ENCODE results near the gene KCNF1.
A peak's percentile ranks its signal among the peaks of the same experiment; 100 is the strongest.

The KCNF1 gene

DNA sequence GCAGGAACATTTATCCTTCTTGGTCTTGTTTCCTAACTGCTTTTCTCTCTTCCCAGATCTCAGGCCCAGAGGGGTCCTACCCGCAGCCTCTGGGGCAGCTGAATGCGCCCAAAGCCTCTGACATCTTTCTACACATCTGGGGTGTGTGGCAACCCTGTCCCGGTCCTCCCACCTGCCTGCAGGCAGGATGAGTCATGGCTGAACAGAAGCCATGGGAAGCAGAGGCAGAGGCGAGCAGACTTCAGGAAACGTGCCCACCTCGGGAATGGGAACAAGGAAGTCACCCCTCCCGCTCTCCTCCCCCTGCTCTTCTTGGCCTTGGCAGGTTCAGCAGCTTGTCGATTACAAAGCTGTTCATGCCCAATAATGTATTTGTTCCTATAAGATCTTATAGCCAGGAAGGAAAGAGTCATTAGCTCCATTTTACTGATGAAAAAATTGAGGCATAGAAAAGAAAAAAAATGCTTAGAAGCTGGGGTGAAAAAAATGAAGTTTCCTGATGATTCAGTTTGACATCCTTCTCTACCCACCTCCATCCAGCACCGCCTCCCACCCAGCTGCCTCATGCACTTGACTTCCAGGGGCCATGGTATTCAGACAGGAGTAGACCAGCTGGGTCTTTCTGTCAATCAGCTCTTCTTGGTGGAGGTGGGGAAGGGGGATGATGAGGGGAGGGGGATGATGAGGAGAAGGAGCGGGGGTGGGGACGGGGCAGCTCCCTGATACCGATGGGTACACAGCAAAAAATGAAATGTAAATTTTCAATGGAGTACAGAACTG, 10.4 kb upstream of the KCNF1 start:
- DNase-seq (ENCODE audit: low read depth, low spot score) = peak; percentile 31
- H3K27ac ChIP-seq = peak overlapping the region; percentile 23

DNA sequence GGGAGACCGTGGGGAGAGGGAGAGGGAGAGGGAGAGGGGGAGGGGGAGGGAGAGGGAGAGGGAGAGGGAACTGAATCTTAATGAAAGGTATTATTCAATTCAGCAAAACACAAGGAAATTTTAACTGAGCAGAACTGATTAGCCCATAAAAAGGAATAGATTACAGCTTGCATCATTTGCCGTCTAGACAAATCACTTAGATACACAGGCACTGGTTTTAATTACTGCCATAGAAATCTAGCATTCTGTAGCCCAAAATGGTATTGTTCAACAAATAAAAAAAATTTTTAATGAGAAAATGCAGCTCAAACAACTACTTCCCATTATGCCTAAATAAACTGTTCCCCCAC, 7.9 kb upstream of the KCNF1 start:
- no peak overlapping the region for H3K27ac ChIP-seq
- no peak for DNase-seq (ENCODE audit: low read depth, low spot score)

DNA sequence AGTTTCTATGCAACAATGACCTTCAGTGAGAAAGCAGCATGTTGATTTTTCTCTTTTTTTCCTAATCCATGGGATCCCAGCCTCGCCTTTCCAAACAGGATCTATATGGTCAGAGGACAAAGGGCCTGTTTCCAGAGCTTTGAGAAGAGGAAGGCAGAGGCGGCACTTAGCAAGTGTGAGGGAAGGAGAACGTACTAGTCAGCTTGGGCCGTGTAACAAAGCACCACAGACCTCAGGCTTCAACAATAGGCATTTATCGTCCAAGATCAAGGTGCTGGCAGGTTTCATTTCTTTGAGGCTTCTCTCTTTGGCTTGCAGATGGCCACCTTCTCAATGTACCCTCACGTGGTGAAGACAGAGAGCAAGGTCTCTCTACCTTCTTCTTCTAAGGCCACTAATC, 7.3 kb upstream of the KCNF1 start:
- no peak for DNase-seq (ENCODE audit: low read depth, low spot score)
- H3K27ac ChIP-seq = no peak overlapping the region

DNA sequence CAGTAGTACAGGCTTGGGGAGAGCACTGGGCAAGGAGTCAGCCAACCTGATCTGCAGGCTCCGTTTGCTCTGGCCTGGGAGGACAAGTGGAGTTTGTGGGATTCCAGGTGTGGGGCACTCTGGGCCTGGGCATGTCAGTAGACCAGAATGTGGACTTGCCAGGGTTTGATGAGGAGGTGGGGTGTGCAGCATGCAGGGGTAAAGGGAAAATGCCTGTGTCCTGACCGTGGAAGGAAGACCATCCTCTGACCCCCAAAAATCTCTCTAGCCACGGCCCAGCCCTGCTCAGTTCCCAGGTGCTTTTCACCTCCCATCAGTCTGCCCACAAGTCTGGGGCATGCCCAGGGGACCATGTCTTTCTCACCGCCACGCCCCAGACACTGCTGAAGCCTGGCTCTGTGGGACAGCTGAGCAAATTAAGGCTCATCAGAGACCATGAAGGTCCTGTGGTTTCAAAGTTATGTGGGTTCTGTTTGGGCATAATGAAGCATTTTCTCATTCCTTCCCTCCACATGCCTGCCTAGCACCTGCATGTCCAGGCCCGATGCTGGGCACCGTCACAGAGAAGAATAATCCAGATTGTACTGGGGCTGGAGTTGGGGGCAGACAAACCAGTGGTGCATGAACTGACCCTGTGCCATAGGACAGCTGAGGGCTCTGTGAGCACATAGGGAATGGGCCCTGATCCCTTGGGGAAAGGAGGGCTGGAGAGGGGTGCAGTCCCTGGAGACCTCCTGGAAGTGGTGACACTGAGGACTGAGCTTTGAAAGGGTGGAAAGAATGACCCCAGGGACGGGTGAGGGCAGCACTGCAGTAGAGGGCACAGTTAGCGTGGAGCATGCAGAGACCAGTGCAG, 6.5 kb upstream of the KCNF1 start:
- peak overlapping the region; percentile 29 for H3K27ac ChIP-seq
- no peak for DNase-seq (ENCODE audit: low read depth, low spot score)

DNA sequence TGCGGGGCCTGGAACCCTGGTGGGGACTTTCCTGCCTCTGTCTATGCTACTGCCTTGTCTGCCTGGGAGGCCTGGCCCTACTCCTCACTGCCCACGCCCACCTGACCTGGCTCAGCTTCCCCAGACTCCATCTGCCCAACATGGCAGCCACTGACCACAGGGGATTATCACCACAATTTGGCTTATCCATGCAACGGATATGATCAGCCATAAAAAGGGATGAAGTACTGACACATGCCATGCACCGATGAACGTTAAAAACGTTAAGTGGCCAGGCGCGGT, 5.9 kb upstream of the KCNF1 start:
- no peak for DNase-seq (ENCODE audit: low read depth, low spot score)
- H3K27ac ChIP-seq = no peak overlapping the region

DNA sequence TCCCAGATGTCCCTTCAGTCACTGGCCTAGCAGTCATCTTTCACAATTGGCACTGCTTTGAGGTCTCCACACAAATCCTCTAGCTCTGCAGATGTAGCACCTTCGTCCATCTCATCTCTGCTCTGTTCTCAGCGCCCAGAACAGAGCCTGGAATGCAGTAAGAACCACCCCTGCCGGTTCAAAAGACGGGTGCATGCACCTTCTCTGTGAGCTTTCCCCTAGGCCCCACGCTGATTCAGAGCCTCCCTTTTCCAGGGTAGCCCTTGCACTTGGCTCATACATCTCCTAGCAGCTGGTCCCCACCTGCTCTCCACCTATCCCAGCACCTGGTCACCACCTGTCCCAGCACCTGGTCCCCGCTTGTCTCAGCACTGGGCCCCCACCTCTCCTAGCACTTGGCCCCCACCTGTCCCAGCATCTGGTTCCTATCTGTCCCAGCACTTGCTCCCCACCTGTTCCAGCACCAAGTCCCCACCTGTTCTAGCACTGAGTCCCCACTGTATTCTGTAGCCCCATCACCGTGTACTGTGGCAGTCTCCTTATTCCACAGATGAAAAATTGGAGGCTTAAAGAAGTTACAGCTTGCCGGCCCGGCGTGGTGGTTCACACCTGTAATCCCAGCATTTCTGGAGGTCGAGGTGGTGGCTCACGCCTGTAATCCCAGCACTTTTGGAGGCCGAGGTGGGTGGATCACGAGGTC, 4.7 kb upstream of the KCNF1 start:
- no peak overlapping the region for H3K27ac ChIP-seq
- no peak for DNase-seq (ENCODE audit: low read depth, low spot score)

DNA sequence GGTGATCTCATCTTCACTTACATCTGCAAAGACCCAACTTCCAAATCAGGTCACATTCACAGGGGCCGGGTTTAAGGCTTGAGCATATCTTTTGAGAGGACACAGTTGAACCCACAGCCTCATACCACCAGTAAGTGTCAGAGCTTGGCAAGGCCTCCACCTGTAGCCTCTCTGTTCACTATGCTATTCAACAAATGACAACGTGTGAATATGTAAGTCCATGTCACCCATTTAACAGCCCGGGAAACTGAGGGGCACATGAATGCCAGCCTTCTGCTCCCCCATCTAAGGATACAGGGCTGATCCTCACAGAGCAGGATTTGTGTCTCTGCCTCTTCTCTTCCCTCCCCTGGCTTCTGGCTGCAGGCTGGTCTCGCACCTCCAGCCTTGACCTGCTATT, 3.5 kb upstream of the KCNF1 start:
- DNase-seq (ENCODE audit: low read depth, low spot score) = no peak
- no peak overlapping the region for H3K27ac ChIP-seq

DNA sequence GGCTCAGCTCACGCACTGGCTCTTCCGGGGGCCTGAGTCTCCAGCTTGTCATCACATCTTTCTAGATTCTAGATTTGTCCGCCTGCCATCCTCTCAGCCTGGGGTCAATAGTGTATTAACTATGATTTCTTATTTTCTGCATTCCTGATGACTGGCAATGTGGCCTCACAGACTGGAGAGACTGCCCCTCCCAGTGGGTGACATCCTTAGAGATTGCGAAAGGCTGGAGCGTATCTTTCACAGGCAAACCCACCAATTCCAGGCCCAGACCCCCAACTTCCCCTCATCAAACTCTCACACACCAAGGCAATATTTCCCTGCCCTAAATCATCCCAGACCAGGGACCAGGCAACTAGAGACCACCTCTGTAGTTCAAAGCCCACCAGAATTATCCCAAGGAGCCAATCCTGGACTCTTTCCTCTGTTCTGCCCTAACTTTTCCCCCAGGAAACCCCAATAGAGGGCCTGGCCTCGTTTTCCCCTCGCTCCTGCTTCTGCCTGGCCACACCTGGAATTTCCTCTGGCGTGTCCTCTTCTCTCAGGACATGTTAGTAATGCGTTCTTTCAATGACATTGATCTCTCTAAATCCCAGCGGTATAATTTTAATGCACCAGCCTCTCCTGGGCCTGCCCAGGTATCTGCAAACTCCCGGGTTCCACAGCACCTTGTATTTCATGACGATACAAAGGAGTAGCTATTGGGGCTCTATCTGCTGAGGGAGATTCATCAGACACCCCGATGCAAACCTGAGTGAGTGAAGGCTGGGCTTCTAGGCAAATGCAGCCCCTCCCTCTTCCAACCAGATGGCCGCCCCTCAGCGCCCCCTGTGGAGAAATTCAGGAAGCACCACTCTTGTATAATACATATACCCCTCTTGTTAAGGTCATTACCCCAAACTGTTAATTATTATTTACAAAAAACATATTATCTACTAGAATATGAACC, 2.4 kb upstream of the KCNF1 start:
- H3K27ac ChIP-seq = no peak overlapping the region
- DNase-seq (ENCODE audit: low read depth, low spot score) = no peak

DNA sequence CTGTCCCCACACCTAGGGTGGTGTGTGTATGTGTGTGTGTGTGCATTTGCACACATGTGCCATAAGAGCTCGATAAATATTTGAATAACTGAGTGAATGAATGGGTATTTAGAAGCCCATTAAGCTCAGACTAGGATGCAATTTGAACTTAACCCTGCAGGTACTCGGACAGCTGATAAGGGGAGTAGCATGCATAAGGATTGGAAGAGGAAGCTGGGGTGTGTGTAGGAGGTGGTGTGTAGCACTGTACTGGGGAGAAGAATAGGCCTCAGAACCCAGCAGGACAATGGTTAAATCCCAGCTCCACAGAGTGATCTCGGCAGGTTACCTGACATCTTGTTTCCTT, 1.8 kb upstream of the KCNF1 start:
- no peak for DNase-seq (ENCODE audit: low read depth, low spot score)
- no peak overlapping the region for H3K27ac ChIP-seq

DNA sequence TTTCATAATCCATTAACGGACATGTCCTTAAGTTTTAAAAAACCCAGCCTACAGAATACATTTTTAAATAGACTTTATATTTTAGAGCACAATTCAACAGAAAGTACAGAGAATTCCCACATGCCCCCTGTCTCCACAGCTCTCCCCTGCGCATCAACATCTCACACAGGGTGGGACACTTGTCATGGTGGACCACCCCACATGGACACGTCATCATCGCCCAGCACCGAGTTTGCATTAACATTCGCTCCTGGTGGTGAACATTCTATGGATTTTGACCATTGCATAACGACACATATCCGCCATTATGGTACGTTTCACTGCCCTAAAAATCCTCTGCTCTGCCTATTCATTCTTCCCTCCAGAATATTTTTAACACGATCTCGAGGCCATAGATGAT, 1.1 kb upstream of the KCNF1 start:
- no peak overlapping the region for H3K27ac ChIP-seq
- no peak for DNase-seq (ENCODE audit: low read depth, low spot score)

DNA sequence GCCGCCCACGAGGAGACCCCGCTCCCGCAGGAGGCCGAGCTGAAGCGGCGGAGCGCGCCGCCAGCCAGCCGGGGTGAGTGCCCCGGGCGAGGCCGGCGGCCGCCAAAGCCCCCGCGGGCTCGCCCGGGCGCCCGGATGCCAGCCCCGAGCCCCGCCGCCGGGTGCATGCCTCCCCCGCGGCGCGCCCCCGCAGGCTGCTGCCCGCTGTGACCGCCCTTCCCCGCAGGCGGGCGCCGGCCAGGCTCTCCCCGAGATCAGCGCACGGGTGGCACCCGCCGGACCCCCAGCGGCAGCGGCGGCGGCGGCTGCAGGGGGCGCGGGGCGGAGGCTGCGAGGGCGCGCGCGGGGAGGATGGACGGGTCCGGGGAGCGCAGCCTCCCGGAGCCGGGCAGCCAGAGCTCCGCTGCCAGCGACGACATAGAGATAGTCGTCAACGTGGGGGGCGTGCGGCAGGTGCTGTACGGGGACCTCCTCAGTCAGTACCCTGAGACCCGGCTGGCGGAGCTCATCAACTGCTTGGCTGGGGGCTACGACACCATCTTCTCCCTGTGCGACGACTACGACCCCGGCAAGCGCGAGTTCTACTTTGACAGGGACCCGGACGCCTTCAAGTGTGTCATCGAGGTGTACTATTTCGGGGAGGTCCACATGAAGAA, 470 bp downstream of the KCNF1 start:
- H3K27ac ChIP-seq = no peak overlapping the region
- DNase-seq (ENCODE audit: low read depth, low spot score) = no peak

DNA sequence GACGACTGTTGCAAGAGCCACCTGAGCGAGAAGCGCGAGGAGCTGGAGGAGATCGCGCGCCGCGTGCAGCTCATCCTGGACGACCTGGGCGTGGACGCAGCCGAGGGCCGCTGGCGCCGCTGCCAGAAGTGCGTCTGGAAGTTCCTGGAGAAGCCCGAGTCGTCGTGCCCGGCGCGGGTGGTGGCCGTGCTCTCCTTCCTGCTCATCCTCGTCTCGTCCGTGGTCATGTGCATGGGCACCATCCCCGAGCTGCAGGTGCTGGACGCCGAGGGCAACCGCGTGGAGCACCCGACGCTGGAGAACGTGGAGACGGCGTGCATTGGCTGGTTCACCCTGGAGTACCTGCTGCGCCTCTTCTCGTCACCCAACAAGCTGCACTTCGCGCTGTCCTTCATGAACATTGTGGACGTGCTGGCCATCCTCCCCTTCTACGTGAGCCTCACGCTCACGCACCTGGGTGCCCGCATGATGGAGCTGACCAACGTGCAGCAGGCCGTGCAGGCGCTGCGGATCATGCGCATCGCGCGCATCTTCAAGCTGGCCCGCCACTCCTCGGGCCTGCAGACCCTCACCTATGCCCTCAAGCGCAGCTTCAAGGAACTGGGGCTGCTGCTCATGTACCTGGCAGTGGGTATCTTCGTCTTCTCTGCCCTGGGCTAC, 1.2 kb downstream of the KCNF1 start:
- no peak overlapping the region for H3K27ac ChIP-seq
- no peak for DNase-seq (ENCODE audit: low read depth, low spot score)

DNA sequence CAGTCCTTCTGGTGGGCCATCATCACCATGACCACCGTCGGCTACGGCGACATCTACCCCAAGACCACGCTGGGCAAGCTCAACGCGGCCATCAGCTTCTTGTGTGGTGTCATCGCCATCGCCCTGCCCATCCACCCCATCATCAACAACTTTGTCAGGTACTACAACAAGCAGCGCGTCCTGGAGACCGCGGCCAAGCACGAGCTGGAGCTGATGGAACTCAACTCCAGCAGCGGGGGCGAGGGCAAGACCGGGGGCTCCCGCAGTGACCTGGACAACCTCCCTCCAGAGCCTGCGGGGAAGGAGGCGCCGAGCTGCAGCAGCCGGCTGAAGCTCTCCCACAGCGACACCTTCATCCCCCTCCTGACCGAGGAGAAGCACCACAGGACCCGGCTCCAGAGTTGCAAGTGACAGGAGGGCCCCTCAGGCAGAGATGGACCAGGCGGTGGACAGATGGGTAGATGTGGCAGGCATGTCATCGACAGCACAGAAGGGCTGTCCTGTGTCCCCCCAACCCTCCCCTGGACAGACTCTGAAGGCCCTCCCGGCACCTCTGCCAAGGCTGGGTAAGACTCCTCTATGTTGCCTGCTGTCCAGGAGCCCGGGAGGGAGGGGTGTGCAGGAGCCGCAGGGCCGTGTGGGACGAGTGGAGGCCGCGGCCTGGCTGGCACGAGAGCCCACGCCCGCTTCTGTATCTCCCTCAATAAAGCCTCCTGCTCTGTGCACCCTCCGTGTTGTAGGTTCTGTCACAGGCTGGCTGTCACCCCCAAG, 2.0 kb downstream of the KCNF1 start:
- H3K27ac ChIP-seq = no peak overlapping the region
- DNase-seq (ENCODE audit: low read depth, low spot score) = no peak

DNA sequence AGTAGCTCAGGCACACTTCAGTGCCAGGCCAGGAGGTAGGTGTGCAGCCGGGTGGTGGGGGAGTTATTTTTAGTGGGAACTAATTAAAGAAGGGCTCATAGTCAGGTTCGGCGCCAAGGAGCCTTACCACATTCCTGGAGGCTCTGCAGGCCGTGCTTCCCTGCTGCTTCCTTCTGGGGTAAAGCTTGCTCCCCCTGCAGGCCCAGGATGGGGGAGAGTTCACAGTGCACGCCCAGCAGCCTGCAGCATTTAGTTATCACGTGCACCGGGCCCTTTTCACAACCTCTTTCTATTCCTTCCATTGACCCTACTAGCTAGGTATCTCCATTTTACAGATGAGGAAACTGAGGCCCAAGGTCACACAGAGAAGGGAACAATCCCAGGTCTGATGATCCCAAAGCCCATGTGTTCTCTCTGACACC, 2.5 kb downstream of the KCNF1 start:
- no peak for DNase-seq (ENCODE audit: low read depth, low spot score)
- H3K27ac ChIP-seq = no peak overlapping the region

DNA sequence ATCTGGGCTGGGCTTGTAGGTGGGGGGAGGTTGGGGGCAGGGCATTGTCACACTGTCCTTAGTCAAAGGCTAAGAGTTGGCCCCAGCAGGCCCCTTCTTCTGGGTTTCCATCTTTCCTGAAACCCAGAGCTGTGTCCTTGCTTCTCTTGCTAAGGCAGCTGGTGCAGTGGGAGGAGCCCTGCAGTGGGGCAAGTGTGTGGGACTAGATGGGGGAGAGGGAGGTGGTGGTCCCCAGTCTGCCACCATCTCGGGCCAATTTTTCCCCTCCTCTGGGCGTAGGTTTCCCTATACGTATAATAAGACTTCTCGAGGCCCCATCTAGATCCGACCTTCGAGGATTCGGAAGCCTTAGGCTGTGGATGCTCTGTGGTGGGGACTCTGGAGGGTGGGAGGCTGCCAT, 3.5 kb downstream of the KCNF1 start:
- no peak for DNase-seq (ENCODE audit: low read depth, low spot score)
- no peak overlapping the region for H3K27ac ChIP-seq

DNA sequence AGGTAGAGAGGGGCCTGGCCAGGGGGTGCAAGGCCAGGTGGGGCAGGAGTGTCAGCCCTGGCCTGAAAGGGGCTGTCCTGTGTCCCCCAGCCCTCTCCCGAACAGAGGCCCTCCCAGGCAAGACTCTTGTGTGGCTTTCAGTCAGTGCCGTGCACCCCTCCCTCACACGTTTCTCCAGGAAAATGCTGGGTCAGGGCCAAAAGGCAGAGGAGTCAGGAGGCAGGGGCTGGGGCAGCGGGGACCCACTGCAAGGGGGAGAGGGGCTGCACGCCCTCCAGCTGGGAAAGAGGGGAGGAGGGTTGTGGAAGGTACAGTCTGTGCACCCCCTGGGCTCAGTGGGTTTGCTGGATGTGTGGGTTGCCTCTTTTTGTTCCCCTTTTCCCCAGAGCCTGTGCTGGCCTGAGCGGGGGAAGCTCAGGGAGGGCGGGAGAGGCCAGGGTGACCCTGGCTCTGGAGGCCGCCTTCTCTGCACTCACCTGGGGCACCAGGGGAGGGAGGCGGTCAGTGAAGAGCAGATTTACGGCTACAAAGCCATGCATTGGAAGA, 4.1 kb downstream of the KCNF1 start:
- H3K27ac ChIP-seq = no peak overlapping the region
- no peak for DNase-seq (ENCODE audit: low read depth, low spot score)

DNA sequence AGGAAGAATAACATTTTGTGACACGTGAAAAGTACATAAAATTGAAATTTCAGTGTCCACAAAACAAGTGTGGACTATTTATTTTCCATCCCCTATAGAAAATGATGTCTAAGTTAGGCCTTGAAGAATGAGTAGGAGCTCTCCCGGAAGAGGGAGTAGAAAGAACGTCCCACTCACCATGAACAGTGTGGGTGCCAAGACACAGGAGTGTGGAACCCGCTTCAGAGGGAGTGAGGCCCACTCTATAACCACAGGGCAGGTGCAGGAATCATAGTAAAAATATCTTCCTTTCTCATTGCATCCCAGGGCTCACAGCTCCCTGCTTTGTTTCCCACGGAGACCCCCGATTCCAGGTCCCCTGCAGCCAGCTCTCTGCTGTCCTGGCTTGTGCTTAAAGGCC, 5.2 kb downstream of the KCNF1 start:
- DNase-seq (ENCODE audit: low read depth, low spot score) = no peak
- no peak overlapping the region for H3K27ac ChIP-seq

DNA sequence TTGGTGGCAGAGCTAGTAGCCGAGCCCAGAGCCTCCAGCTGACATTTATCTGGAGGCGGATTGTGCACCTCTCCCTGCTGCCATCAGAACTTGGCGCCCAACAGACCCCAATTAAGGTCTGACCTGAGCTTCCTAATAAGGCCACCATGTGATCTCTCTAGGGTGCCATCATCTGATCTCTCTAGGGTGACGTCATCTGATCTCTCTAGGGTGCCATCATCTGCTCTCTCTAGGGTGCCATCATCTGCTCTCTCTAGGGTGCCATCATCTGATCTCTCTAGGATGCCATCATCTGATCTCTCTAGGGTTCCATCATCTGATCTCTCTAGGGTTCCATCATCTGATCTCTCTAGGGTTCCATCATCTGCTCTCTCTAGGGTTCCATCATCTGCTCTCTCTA, 6.2 kb downstream of the KCNF1 start:
- DNase-seq (ENCODE audit: low read depth, low spot score) = no peak

More for the DNA sequence above, 6.2 kb downstream of the KCNF1 start:
- no peak overlapping the region for H3K27ac ChIP-seq
